NCI-H82 treated with DMSO at 0.1 percent for 48 hours (cell line): ENCODE data around the gene MBNL2.

ENCODE experiments used
- DNase-seq: peaks from one replicate; lab custom pipeline; 2025; ENCODE audit not compliant: unreplicated experiment; lab: John Stamatoyannopoulos, UW

MBNL2 gene

GRCh38 chr13:97434397-97435201 lies 212.5 kb downstream of the MBNL2 start:
- peak; percentile 14 for DNase-seq

GRCh38 chr13:97435323-97435722 lies 213.2 kb downstream of the MBNL2 start:
- DNase-seq, result no peak

GRCh38 chr13:97435794-97436193 lies 213.7 kb downstream of the MBNL2 start:
- peak; percentile 16 for DNase-seq

- DNase-seq, result no peak
Observed at GRCh38 chr13:97436845-97437244, 214.7 kb downstream of the MBNL2 start.

- DNase-seq, result no peak
Observed at GRCh38 chr13:97437729-97438128, 215.6 kb downstream of the MBNL2 start.

GRCh38 chr13:97438856-97439595 lies 216.9 kb downstream of the MBNL2 start:
- no peak for DNase-seq

- DNase-seq, result no peak
Observed at GRCh38 chr13:97440598-97441170, 218.6 kb downstream of the MBNL2 start.

- no peak for DNase-seq
Observed at GRCh38 chr13:97441368-97441767, 219.2 kb downstream of the MBNL2 start.
